Hematopoietic multipotent progenitor cell treated with erythropoietin and hydrocortisone succinate and interleukin-3 and kit ligand, for 17 days (in vitro differentiated cells): ENCODE measurements around the gene TMEM115.
"Not testable (repeated sequence)": the region's sequence is repeated elsewhere in the genome, so short reads cannot be mapped to it uniquely, and the experiment has no call there.

Experiments used
- DNase-seq: peaks from one replicate; pipeline ENCODE4 v3.0.0-alpha.2; 2015; ENCODE audit warnings: low spot score

TMEM115 gene

DNA sequence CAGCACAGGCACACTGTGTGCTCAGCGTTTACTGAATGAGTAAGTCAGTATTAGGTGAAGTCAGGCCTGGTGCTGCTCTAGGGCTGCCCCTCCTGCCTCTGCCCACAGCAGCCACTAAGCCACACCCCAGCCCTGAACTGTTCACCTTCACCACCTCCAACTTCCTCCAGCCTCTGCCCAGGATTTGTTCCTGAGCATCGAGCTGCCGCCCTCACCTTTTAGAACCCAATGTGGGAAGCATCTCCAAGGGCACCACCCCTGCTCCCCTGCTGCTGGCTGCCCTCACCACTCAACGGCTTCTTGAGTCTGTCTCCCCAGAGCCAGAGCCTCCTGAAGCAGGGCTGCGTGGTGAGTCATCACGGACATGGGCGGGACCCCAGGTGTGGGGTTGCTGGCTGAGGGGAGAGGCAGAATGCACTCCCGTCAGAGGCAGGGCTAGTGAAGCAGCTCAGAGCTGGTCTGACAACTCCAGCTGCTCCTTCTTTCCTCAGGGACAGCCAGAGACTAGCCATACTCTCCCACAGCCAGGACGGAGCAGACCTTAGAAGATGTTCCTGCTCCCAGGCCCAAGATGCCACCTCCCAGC, 42.6 kb downstream of the TMEM115 start:
- no peak for DNase-seq

DNA sequence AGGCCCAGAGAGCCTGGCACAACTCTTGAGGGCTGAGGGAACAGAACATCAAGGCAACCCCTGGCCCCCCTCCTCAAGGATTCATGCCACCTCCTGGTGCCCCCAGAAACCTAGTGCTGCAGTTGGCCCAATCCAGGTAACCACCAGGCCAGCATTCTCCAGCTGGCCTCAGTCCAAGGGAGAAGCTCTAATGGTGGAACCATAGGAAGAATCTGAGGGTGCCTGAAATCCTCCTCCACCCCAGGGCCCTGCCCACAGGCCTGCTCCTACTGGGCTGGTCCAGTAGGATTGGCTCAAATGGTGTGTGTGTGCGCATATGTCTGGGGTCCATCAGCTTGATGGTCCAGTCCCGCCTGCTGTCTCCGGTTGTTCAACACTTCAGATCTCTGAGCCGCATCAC, 44.5 kb downstream of the TMEM115 start:
- no peak for DNase-seq

DNA sequence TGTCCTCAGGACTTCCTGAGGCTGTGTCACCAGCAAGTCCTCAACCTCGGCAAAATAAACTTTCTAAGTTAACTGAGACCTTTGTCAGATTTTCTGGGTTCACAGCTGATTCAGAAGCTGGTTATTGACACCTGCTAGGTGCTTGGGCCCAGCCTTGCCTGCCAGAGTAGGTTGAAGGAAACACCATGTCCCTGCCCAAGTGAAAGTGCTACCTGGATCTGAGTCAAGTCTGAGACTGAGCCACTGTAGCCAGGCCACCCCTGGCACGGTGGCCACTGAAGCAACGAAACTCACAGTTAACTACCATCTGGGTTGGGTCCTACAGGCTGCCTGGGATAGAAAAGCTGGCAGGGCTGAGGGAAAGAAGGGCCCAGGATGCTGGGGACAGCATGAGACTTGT, 45.0 kb downstream of the TMEM115 start:
- no peak for DNase-seq

DNA sequence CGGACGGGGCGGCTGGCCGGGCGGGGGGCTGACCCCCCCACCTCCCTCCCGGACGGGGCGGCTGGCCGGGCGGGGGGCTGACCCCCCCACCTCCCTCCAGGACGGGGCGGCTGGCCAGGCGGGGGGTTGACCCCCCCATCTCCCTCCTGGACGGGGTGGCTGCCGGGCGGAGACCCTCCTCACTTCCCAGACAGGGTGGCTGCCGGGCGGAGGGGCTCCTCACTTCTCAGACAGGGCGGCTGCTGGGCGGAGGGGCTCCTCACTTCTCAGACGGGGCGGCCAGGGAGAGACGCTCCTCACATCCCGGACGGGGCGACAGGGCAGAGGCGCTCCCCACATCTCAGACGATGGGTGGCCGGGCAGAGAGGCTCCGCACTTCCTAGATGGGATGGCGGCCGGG, 47.3 kb downstream of the TMEM115 start:
- not testable (repeated sequence) for DNase-seq
